HG03460 (cell line): ENCODE results near the gene SERPIND1.
"Not testable (repeated sequence)": the region's sequence is repeated elsewhere in the genome, so short reads cannot be mapped to it uniquely, and the experiment has no call there.

Experiments
- ATAC-seq: cut with Tn5 transposase; IDR thresholded peaks from one replicate; pipeline ENCODE4 v1.9.1; 2021; ENCODE audit not compliant: unreplicated experiment

The SERPIND1 gene

DNA sequence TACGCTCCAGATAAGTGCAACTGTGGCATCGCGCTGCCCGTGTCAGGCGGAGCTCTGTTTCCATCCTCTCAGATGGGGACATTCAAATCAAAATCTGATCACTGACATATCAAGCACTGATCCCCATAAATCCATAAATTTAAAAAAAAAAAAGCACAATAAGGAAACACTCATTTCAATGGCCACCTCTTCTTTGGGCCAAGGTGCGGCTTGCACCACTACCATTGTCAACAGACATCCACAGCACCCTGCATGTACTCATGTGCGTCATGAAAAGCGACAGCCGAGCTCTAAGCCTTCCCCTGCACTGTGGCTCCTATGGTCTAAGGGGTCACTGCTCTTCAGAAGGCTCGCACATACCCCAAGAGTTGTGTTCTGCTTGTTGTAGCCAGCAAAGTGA is 26.7 kb upstream of the SERPIND1 start:
- ATAC-seq, result no peak

GRCh38 chr22:20748082-20748481 is 25.8 kb upstream of the SERPIND1 start:
- no peak for ATAC-seq

DNA sequence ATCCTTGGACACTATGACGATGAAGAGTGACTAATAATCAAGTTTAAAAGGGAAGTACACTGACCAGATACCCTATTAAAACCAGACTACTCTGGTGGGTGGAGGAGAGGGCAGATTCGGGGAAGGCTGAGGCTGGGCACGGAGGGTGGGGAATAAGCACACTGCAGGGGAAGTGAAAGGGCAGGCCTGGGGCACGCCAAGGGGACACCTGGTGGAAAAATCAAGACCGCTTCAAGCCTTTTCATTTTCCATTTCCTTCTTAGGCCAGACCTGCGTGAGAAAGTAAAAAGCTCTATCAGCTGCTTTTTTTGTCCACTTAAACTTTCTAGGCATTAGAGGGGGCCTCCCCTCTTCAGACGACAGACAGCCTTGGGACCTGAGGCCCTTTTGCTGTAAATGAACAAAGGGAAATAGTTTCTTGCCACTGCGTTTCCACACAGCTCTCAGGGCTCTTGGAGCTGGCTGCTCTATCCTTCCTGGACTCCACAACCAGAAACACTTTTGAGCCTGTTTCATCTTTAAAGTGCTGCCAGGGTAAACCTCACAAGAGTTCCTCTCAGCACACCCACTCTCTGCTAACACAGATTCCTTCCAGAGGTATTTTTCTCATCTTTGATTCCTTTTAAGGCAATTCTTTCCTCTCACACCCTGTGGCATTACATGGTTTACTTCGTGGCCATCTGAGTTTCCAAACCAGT is 25.0 kb upstream of the SERPIND1 start:
- ATAC-seq, result peak; percentile 57

- no peak for ATAC-seq
Measured at GRCh38 chr22:20749453-20749852, 24.5 kb upstream of the SERPIND1 start.

- peak; percentile 38 for ATAC-seq
Measured at GRCh38 chr22:20750461-20751184, 23.3 kb upstream of the SERPIND1 start.

- ATAC-seq, result no peak
Measured at GRCh38 chr22:20751185-20751851, 22.6 kb upstream of the SERPIND1 start.

GRCh38 chr22:20752104-20752741 is 21.7 kb upstream of the SERPIND1 start:
- ATAC-seq, result no peak

- no peak for ATAC-seq
Measured at GRCh38 chr22:20752873-20753272, 21.0 kb upstream of the SERPIND1 start.

DNA sequence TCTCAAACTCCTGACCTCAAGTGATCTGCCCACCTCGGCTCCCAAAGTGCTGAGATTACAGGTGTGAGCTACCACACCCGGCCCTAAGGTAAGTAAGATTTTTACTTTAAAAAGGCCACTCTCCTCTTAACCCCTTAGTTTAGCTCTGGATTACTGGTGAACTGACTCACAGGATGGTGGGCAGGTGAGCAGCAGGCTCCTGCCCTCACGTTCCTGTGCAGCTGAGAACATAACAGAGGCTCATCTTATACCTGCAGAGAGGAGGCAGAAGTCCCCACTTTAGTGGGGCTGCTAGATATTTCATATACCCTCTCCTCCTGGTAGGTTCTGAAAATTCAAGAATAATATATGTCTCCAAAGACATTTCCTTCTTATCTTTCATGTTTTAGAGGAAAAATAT is 17.1 kb upstream of the SERPIND1 start:
- ATAC-seq, result no peak

DNA sequence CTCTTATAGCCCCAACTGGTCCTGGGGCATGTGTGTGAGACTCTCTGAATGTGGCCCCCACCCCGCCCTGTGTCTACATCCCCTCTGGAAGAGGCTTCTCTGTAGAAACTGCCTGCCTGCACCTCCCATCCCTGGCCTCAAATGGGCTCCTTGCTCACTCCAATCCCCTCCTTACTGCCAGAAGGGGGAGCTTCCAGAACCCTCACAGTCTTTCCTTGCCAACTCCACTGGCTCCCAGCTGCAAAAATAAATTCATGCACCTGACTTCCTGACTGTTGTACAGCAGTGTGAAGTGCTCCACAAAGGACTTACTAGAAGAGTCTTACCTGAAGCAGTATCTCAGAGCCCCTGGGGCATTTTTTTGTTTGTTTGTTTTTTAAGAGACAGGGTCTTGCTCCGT is 15.2 kb upstream of the SERPIND1 start:
- ATAC-seq, result no peak

GRCh38 chr22:20760084-20760483 is 13.8 kb upstream of the SERPIND1 start:
- ATAC-seq, result no peak

DNA sequence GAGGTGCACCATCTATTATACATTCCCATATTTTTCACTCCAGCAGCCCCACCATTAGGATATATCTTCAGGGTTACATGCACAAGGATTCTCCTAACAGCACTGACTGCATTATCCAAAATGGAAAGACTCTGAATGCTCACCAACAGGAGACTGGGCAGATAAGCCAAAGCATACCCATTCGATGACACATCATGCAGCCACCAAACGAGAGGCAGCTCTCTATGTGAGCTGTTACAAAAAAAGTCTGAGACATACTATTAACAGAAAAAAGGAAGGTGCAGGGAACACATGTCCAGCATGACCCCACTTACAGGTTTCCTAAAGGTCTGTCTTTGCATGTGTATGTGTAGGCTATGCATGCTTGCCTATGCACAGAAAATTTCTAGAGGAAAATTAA is 12.4 kb upstream of the SERPIND1 start:
- ATAC-seq, result no peak

GRCh38 chr22:20762233-20762796 is 11.6 kb upstream of the SERPIND1 start:
- no peak for ATAC-seq

DNA sequence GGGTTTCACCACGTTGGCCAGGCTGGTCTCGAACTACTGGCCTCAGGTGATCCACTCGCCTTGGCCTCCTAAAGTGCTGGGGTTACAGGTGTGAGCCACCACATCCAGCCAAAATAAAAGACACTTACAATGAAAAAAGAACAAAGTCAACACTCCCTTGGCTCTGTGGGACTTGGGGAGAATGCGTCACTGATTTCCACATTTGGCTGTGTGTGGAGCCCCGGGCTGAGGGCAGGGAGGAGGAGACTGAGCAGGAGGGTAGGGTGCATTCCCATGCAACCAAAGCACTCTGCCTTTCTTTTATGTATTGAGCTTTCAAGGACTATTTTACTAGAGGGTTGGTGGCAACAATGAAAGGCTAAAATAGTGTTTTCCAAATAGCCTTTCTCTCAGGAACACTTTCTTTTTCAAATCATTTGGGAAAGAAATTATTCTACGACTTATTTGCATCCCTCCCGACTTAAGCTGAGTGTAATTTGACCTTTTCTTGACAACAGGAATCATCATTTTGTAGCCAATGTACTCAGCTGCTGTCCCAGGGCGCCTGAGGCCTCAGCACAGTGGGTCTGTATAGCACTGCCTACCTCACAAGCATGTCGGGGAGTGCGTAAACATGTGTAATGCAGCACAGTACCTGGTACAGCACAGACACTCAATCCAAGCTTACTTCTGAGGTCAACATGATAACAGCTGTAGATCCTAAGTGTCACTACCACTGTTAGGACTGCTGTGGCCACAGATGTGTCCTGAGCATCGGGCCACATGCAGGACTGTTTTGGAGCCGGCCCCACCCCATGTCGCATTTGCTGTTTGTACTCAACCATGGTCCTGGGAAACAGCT is 10.1 kb upstream of the SERPIND1 start:
- ATAC-seq, result no peak

- no peak for ATAC-seq
Measured at GRCh38 chr22:20764471-20764720, 9.5 kb upstream of the SERPIND1 start.

- ATAC-seq, result no peak
Measured at GRCh38 chr22:20764729-20765128, 9.2 kb upstream of the SERPIND1 start.

- no peak for ATAC-seq
Measured at GRCh38 chr22:20765938-20766337, 8.0 kb upstream of the SERPIND1 start.

GRCh38 chr22:20766530-20766929 is 7.4 kb upstream of the SERPIND1 start:
- no peak for ATAC-seq

DNA sequence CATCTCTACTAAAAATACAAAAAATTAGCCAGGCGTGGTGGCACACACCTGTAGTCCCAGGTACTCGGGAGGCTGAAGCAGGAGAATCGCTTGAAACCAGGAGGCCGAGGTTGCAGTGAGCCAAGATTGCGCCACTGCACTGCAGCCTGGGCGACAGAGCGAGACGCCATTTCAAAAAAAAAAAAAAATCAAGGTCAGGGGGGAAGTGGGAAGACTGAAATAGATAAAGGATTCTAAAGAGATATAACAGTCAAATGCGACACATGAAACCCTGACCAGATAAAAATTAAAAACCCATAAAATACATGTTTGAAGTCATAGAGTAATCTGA is 4.5 kb upstream of the SERPIND1 start:
- not testable (repeated sequence) for ATAC-seq

GRCh38 chr22:20771918-20772625 is 1.8 kb upstream of the SERPIND1 start:
- ATAC-seq, result no peak
